Endothelial cell of umbilical vein (primary cell): Measurements from ENCODE around the gene RASAL2. TPM values are rescaled to one million over a fixed set of nuclear protein-coding genes. Genes with fewer than 3 reads are reported as not detected.

Experiments
- BruUV-seq: library from RNA; stranded (reverse); fragments of 400-500 nt; replicated peaks from 2 replicates; lab custom pipeline; 2021; lab: Mats Ljungman, UMichigan
- CTCF ChIA-PET: fragments of 300-600, 350-600 bp; sonication (Branson Sonifier 250); formaldehyde crosslinking; loops from one replicate; lab custom pipeline; 2021; ENCODE audit warnings: antibody characterized with exemption, inconsistent platforms; lab: Charles Lee
- POLR2A ChIA-PET: fragments of 300-600, 350-600 bp; sonication (Branson Sonifier 250); formaldehyde crosslinking; loops from one replicate; lab custom pipeline; 2021; ENCODE audit warnings: antibody characterized with exemption, inconsistent platforms; lab: Charles Lee
- DNase-seq: peaks from one replicate; pipeline ENCODE4 v3.0.0-alpha.2; 2011; ENCODE audit warnings: low read depth, low spot score
- FAIRE-seq: peaks from 2 replicates; lab custom pipeline; 2011; peaks lifted over from hg19 to GRCh38; lab: Jason Lieb, UNC
- H2AFZ ChIP-seq: 2 replicates; pipeline ENCODE4 v1.6.0; 2012; ENCODE audit warnings: low read depth, low read length, control low read depth, inconsistent platforms
- H3K27ac ChIP-seq: 2 replicates; pipeline ENCODE4 v1.5.1; 2011; ENCODE audit warnings: low read depth, mild to moderate bottlenecking, control low read depth, low read length, moderate library complexity; ENCODE audit not compliant: insufficient read depth
- H3K27me3 ChIP-seq, 2 experiments: 2 replicates each; pipeline versions ENCODE4 v1.6.0 to v1.6.1; 2011; ENCODE audit warnings: low read length in 2 of 2, mixed read lengths in 1 of 2; ENCODE audit not compliant: control insufficient read depth in 2 of 2, insufficient read depth in 2 of 2
- H3K36me3 ChIP-seq, 2 experiments: 2 replicates in 1 of 2; 3 replicates in 1 of 2; pipeline ENCODE4 v1.5.1; 2011; ENCODE audit warnings: low read length in 2 of 2, mild to moderate bottlenecking in 1 of 2, moderate library complexity in 1 of 2; ENCODE audit not compliant: control insufficient read depth in 2 of 2, insufficient read depth in 2 of 2; ENCODE audit errors: extremely low read depth in 1 of 2
- H3K4me1 ChIP-seq: 3 replicates; pipeline ENCODE4 v1.5.1; 2011; ENCODE audit warnings: mild to moderate bottlenecking, low read length; ENCODE audit not compliant: control insufficient read depth, insufficient read depth; ENCODE audit errors: extremely low read depth
- H3K4me2 ChIP-seq: 2 replicates; pipeline ENCODE4 v1.6.1; 2011; ENCODE audit warnings: low read length, control low read depth, mixed read lengths; ENCODE audit not compliant: insufficient read depth
- H3K4me3 ChIP-seq, 3 experiments: fragments of 200-600 bp in 1 of 3; sonication (generic), shearing (Covaris generic) in 1 of 3; replicated peaks in 1 of 3; 2 replicates each; pipeline ENCODE4 v1.5.1; 2011 to 2016; ENCODE audit warnings: control low read depth in 3 of 3, low read length in 3 of 3, mild to moderate bottlenecking in 2 of 3, inconsistent platforms in 1 of 3, low read depth in 1 of 3, moderate library complexity in 1 of 3; ENCODE audit not compliant: insufficient read depth in 1 of 3
- H3K79me2 ChIP-seq: 2 replicates; pipeline ENCODE4 v1.6.0; 2012; ENCODE audit warnings: low read length, inconsistent platforms; ENCODE audit not compliant: control insufficient read depth, insufficient read depth
- H3K9ac ChIP-seq: replicated peaks from 2 replicates; pipeline ENCODE3; 2011; ENCODE audit warnings: low read length, control low read depth; ENCODE audit not compliant: insufficient read depth; ENCODE audit errors: extremely low read depth
- H3K9me1 ChIP-seq: replicated peaks from 3 replicates; pipeline ENCODE4 v1.6.0; 2011; ENCODE audit warnings: mild to moderate bottlenecking, low read length; ENCODE audit not compliant: control insufficient read depth, insufficient read depth; ENCODE audit errors: extremely low read depth
- H3K9me3 ChIP-seq: replicated peaks from 2 replicates; pipeline ENCODE4 v1.5.1; 2012; ENCODE audit warnings: low read length, inconsistent platforms; ENCODE audit not compliant: control insufficient read depth, insufficient read depth
- H4K20me1 ChIP-seq: replicated peaks from 2 replicates; pipeline ENCODE3; 2011; ENCODE audit warnings: mild to moderate bottlenecking, low read length; ENCODE audit not compliant: control insufficient read depth, insufficient read depth; ENCODE audit errors: extremely low read depth
- EZH2 ChIP-seq: IDR thresholded peaks from 2 replicates; pipeline ENCODE4 v1.6.1; 2012; ENCODE audit warnings: borderline replicate concordance, low read depth, mild to moderate bottlenecking, moderate library complexity, low read length, inconsistent platforms; ENCODE audit not compliant: severe bottlenecking
- FOS ChIP-seq: IDR thresholded peaks from 2 replicates; pipeline ENCODE4 v1.6.1; 2011; ENCODE audit warnings: mild to moderate bottlenecking, low read length, moderate library complexity, borderline replicate concordance; ENCODE audit not compliant: insufficient read depth
- GATA2 ChIP-seq: IDR thresholded peaks from 2 replicates; pipeline ENCODE4 v1.7.0; 2011; ENCODE audit warnings: low read depth, mild to moderate bottlenecking, moderate library complexity, mixed read lengths, low read length; ENCODE audit not compliant: insufficient read length, insufficient read depth
- JUN ChIP-seq: IDR thresholded peaks from 2 replicates; pipeline ENCODE4 v1.6.1; 2011; ENCODE audit warnings: borderline replicate concordance, low read depth; ENCODE audit not compliant: insufficient read length, insufficient read depth
- MYC ChIP-seq: IDR thresholded peaks from one replicate; pipeline ENCODE4 v1.6.1; 2011; ENCODE audit warnings: mild to moderate bottlenecking, low read depth, low read length
- POLR2A ChIP-seq: IDR thresholded peaks from 2 replicates; pipeline ENCODE4 v1.6.1; 2012; ENCODE audit warnings: low read depth, mild to moderate bottlenecking, control low read depth, low read length
- dilution Hi-C: fragments of 300-500 bp; cut with MboI; formaldehyde crosslinking; loops from one replicate; pipeline ENCODE4 v1.15.0; 2019; ENCODE audit warnings: low sequenced_read_pairs; ENCODE audit not compliant: extremely low pct_ligation_motif_present
- intact Hi-C: fragments of 100-400 bp; cut with micrococcal nuclease; formaldehyde crosslinking; loops from one replicate; pipeline ENCODE4 v1.10.0; 2022
- polyA plus RNA-seq, 4 experiments: library from polyadenylated mRNA; depleted of rRNA in 3 of 4; stranded (reverse) in 3 of 4; unstranded in 1 of 4; fragments of >200 nt; gene quantifications; 2 replicates each; pipeline versions ENCODE4 v1.2.1 to v1.2.3, GENCODE V29; 2011 to 2012; ENCODE audit warnings: missing spikeins in 1 of 4
- total RNA-seq: library from RNA; stranded (reverse); gene quantifications from 2 replicates; pipeline ENCODE4 v1.2.3, GENCODE V29; 2021
- TF ChIP-seq, protein P1 (sequence below), 2 donors: IDR thresholded peaks; 1 replicate in 1 of 2; 2 replicates in 1 of 2; pipeline ENCODE4 v1.5.1; 2011; ENCODE audit warnings: low read length in 2 of 2, mild to moderate bottlenecking in 2 of 2, moderate library complexity in 2 of 2, control low read depth in 1 of 2, inconsistent platforms in 1 of 2, low read depth in 1 of 2; ENCODE audit not compliant: insufficient read depth in 1 of 2; ENCODE audit errors: extremely low read depth in 1 of 2

RASAL2 gene
- total and polyA plus RNA-seq, 2 donors (not counting 3 experiments of a cell fraction or from before 2014, with no cell fraction given), result 12.5 to 15.5 TPM

- peak overlapping the region; percentile 6 for H3K9ac ChIP-seq
- peak; percentile 69 for DNase-seq
- no peaks in the 10 kb centered on the region for H3K9me1 ChIP-seq
- peak overlapping the region; percentile 3 for H3K4me2 ChIP-seq
- intact Hi-C loops (loop anchor here (2.0 kb wide), 1 partner anchor 32 kb away; the partner anchor contains the start of gene RASAL2), dilution Hi-C loops (no loop called here)
- H3K27ac ChIP-seq, result peak overlapping the region; percentile 57
- no peaks in the 10 kb centered on the region for H3K36me3 ChIP-seq
- TF ChIP-seq, protein P1, sequence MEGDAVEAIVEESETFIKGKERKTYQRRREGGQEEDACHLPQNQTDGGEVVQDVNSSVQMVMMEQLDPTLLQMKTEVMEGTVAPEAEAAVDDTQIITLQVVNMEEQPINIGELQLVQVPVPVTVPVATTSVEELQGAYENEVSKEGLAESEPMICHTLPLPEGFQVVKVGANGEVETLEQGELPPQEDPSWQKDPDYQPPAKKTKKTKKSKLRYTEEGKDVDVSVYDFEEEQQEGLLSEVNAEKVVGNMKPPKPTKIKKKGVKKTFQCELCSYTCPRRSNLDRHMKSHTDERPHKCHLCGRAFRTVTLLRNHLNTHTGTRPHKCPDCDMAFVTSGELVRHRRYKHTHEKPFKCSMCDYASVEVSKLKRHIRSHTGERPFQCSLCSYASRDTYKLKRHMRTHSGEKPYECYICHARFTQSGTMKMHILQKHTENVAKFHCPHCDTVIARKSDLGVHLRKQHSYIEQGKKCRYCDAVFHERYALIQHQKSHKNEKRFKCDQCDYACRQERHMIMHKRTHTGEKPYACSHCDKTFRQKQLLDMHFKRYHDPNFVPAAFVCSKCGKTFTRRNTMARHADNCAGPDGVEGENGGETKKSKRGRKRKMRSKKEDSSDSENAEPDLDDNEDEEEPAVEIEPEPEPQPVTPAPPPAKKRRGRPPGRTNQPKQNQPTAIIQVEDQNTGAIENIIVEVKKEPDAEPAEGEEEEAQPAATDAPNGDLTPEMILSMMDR (IDR thresholded peaks at IDR 0.05; ENCODE audit: extremely low read depth in 1 of 2, insufficient read depth in 1 of 2, low read depth in 1 of 2, low read length in 2 of 2), result no peak
- TF ChIP-seq MYC, result no peak
- TF ChIP-seq GATA2, result no peak
- peak; percentile 46 for TF ChIP-seq FOS
- no peak for TF ChIP-seq EZH2
- no peak for TF ChIP-seq POLR2A
- peak; percentile 50 for TF ChIP-seq JUN
- CTCF ChIA-PET, result interaction anchor here (1.0 to 1.8 kb wide), 4 partner anchors 28 to 173 kb away, joined by 3 to 5 read pairs (median 4); partner anchors contain the start of gene RASAL2
- peak; percentile 74 for FAIRE-seq
- H2AFZ ChIP-seq, result peak overlapping the region; percentile 36
- no peaks in the 10 kb centered on the region for H3K9me3 ChIP-seq
- H4K20me1 ChIP-seq, result no peaks in the 10 kb centered on the region
- no peak overlapping the region for H3K4me3 ChIP-seq
- POLR2A ChIA-PET, result interaction anchor here (0.6 kb wide), 1 partner anchor 12 kb away, joined by 4 read pairs; no protein-coding TSS in a partner anchor
- no TSS peak for BruUV-seq
- H3K79me2 ChIP-seq, result no peaks in the 10 kb centered on the region
- peaks cover 10% of the 10 kb centered on the region for H3K4me1 ChIP-seq
- no peaks in the 10 kb centered on the region for H3K27me3 ChIP-seq
Observed at GRCh38 chr1:178126741-178127185, 32.9 kb downstream of the RASAL2 start.
